Panc1 (cell line): ENCODE results near the gene EXOC6B. TPM values are rescaled to one million over a fixed set of nuclear protein-coding genes. Genes with fewer than 3 reads are reported as not detected.

Source experiments
- ATAC-seq: fragments of 200-7000 bp; cut with Tn5 transposase; 2 replicates; pipeline ENCODE4 v1.9.1; 2020; ENCODE audit warnings: mild to moderate bottlenecking, moderate library complexity
- BruUV-seq: library from RNA; stranded (reverse); fragments of 400-500 nt; replicated peaks from 2 replicates; lab custom pipeline; 2021; lab: Mats Ljungman, UMichigan
- CTCF ChIA-PET: fragments of 300-600 bp; sonication (Branson Sonifier 250); formaldehyde crosslinking; loops from one replicate; lab custom pipeline; 2022; ENCODE audit warnings: antibody characterized with exemption; lab: Charles Lee
- POLR2A ChIA-PET: fragments of 300-600 bp; sonication (Branson Sonifier 250); formaldehyde crosslinking; loops from one replicate; lab custom pipeline; 2022; ENCODE audit warnings: antibody characterized with exemption; lab: Charles Lee
- DNase-seq: peaks from one replicate; pipeline ENCODE4 v3.0.0-alpha.2; 2010; ENCODE audit warnings: low read depth, low spot score
- H3K27ac ChIP-seq: 2 replicates; pipeline ENCODE4 v1.5.1; 2011; ENCODE audit warnings: mild to moderate bottlenecking, low read length, inconsistent platforms
- H3K27me3 ChIP-seq: fragments of 200-500 bp; sonication (Bioruptor generic); 2 replicates; pipeline ENCODE4 v1.6.0; 2014; ENCODE audit warnings: low read length, inconsistent platforms; ENCODE audit not compliant: control insufficient read depth, insufficient read depth
- H3K36me3 ChIP-seq: fragments of 200-500 bp; sonication (Bioruptor generic); 2 replicates; pipeline ENCODE4 v1.5.1; 2014; ENCODE audit warnings: inconsistent platforms, mild to moderate bottlenecking, low read length, moderate library complexity; ENCODE audit not compliant: control insufficient read depth, insufficient read depth
- H3K4me1 ChIP-seq: 2 replicates; pipeline ENCODE4 v1.5.1; 2011; ENCODE audit warnings: inconsistent platforms, mild to moderate bottlenecking, low read length, moderate library complexity; ENCODE audit not compliant: control insufficient read depth, insufficient read depth
- H3K4me3 ChIP-seq, 2 experiments: 2 replicates each; pipeline ENCODE4 v1.5.1; 2011 to 2012; ENCODE audit warnings: low read depth in 2 of 2, low read length in 2 of 2, mild to moderate bottlenecking in 2 of 2, inconsistent platforms in 1 of 2, moderate library complexity in 1 of 2
- H3K9me3 ChIP-seq: fragments of 200-500 bp; sonication (Bioruptor generic); 2 replicates; pipeline ENCODE4 v1.5.1; 2014; ENCODE audit warnings: low read depth, mild to moderate bottlenecking, inconsistent platforms, low read length, moderate library complexity; ENCODE audit not compliant: control insufficient read depth, insufficient read depth
- CTCF ChIP-seq: fragments of 450-650 bp; IDR thresholded peaks from 2 replicates; pipeline ENCODE4 v1.5.1; 2017; ENCODE audit warnings: mild to moderate bottlenecking
- POLR2AphosphoS5 ChIP-seq: IDR thresholded peaks from 2 replicates; pipeline ENCODE4 v1.6.1; 2012; ENCODE audit warnings: mild to moderate bottlenecking, low read depth, low read length, moderate library complexity
- SIN3A ChIP-seq: IDR thresholded peaks from 2 replicates; pipeline ENCODE4 v1.6.1; 2012; ENCODE audit warnings: low read depth, mild to moderate bottlenecking, low read length, moderate library complexity, borderline replicate concordance; ENCODE audit not compliant: insufficient read depth
- TCF7L2 ChIP-seq: IDR thresholded peaks from 2 replicates; pipeline ENCODE4 v1.6.1; 2011; ENCODE audit warnings: mild to moderate bottlenecking, low read depth, low read length, inconsistent platforms
- in situ Hi-C: cut with HindIII; loops from 2 replicates; pipeline ENCODE4 v1.10.0; 2016; ENCODE audit warnings: low sequenced_read_pairs, low pct_unique_long_range_greater_than_20kb
- intact Hi-C: fragments of 100-400 bp; cut with micrococcal nuclease; formaldehyde crosslinking; loops from one replicate; pipeline ENCODE4 v1.10.0; 2022; ENCODE audit not compliant: unreplicated experiment
- total RNA-seq: library from RNA; stranded (reverse); gene quantifications from one replicate; pipeline ENCODE4 v1.2.1, GENCODE V29; 2021; ENCODE audit not compliant: unreplicated experiment
- TF ChIP-seq, protein P1 (sequence below), 2 experiments: IDR thresholded peaks; 2 replicates each; pipeline ENCODE4 v1.6.1; 2011 to 2012; ENCODE audit warnings: low read depth in 2 of 2, control low read depth in 1 of 2, low read length in 1 of 2, mild to moderate bottlenecking in 1 of 2, moderate library complexity in 1 of 2; ENCODE audit not compliant: insufficient read depth in 1 of 2

EXOC6B gene
- total RNA-seq, 1 experiment from 2014 or later, result 23.2 TPM

DNA sequence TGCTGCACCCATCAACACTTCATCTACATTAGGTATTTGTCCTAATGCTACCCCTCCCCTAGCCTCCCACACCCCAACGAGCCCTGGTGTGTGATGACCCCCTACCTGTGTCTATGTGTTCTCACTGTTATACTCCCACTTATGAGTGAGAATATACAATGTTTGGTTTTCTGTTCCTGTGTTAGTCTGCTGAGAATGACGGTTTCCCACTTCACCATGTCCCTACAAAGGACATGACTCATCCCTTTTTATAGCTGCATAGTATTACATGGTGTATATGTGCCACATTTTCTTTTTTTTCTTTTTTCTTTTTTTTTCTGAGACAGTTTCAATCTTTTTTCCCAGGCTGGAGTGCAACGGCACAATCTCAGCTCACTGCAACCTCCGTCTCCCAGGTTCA, 394.1 kb downstream of the EXOC6B start:
- ATAC-seq (no peak), DNase-seq (no peak)
- in situ Hi-C loops (no loop called here), intact Hi-C loops (no loop called here)
- BruUV-seq, result no TSS peak
- Histone ChIP-seq H3K27ac (no peak overlapping the region), H3K36me3 (no peaks in the 10 kb centered on the region), H3K4me1 (no peaks in the 10 kb centered on the region), H3K27me3 (no peaks in the 10 kb centered on the region), H3K4me3 (no peak overlapping the region), H3K9me3 (no peaks in the 10 kb centered on the region)
- ChIA-PET CTCF (no interaction called here), POLR2A (no interaction called here)
- TF ChIP-seq POLR2AphosphoS5 (no peak), CTCF (no peak), SIN3A (no peak), TCF7L2 (no peak)
- TF ChIP-seq, protein P1, sequence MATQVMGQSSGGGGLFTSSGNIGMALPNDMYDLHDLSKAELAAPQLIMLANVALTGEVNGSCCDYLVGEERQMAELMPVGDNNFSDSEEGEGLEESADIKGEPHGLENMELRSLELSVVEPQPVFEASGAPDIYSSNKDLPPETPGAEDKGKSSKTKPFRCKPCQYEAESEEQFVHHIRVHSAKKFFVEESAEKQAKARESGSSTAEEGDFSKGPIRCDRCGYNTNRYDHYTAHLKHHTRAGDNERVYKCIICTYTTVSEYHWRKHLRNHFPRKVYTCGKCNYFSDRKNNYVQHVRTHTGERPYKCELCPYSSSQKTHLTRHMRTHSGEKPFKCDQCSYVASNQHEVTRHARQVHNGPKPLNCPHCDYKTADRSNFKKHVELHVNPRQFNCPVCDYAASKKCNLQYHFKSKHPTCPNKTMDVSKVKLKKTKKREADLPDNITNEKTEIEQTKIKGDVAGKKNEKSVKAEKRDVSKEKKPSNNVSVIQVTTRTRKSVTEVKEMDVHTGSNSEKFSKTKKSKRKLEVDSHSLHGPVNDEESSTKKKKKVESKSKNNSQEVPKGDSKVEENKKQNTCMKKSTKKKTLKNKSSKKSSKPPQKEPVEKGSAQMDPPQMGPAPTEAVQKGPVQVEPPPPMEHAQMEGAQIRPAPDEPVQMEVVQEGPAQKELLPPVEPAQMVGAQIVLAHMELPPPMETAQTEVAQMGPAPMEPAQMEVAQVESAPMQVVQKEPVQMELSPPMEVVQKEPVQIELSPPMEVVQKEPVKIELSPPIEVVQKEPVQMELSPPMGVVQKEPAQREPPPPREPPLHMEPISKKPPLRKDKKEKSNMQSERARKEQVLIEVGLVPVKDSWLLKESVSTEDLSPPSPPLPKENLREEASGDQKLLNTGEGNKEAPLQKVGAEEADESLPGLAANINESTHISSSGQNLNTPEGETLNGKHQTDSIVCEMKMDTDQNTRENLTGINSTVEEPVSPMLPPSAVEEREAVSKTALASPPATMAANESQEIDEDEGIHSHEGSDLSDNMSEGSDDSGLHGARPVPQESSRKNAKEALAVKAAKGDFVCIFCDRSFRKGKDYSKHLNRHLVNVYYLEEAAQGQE (IDR thresholded peaks at IDR 0.05; ENCODE audit: insufficient read depth in 1 of 2, low read depth in 2 of 2, low read length in 1 of 2), result no peak

- CTCF ChIA-PET, result no interaction called here
- BruUV-seq, result no TSS peak
- Histone ChIP-seq H3K4me3 (no peak overlapping the region), H3K27ac (no peak overlapping the region), H3K4me1 (no peaks in the 10 kb centered on the region), H3K36me3 (no peaks in the 10 kb centered on the region), H3K27me3 (no peaks in the 10 kb centered on the region), H3K9me3 (no peaks in the 10 kb centered on the region)
- in situ Hi-C loops (no loop called here), intact Hi-C loops (no loop called here)
- ATAC-seq, result no peak
- no peak for DNase-seq
- no peak for TF ChIP-seq CTCF
- TF ChIP-seq, protein P1 (IDR thresholded peaks at IDR 0.05; ENCODE audit: insufficient read depth in 1 of 2, low read depth in 2 of 2, low read length in 1 of 2), result no peak
- POLR2A ChIA-PET, result no interaction called here
These were observed 398.6 kb downstream of the EXOC6B start for GRCh38 chr2:72427022-72427861.
